ENCODE results near the gene NOP9.

The NOP9 gene

DNA sequence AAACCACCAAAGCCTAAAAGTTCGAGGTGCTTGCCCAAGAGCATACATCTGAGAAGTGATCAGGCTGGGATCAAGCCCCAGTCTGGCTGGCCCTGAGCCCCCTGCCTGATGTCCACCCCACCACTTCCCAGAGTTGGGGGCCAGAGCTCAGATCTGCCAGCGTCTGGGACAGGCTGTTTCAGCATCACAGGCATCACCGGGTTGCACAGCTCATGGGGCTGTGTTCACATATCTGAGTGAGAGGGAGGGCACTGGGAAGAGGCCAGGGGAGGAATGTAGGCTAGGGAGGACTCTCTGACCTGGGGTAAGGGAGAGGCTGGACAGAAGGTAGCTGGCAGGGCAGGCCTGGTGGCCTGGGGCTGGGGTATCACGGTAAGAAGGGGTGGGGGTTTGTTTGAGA is 42.7 kb upstream of the NOP9 start:
- Histone ChIP-seq H3K36me3 (ENCODE audit: control insufficient read depth, insufficient read depth, low read length) (no peaks in the 10 kb centered on the region), H3K9ac (no peak overlapping the region), H3K4me2 (ENCODE audit: low read length) (no peak overlapping the region), H2AFZ (no peak overlapping the region), H3K4me1 (no peaks in the 10 kb centered on the region), H3K27ac (no peak overlapping the region), H3K27me3 (ENCODE audit: control insufficient read depth, insufficient read depth, low read length) (no peaks in the 10 kb centered on the region), H3K79me2 (no peaks in the 10 kb centered on the region), H3K9me3 (ENCODE audit: control insufficient read depth, low read length) (no peaks in the 10 kb centered on the region), H3K4me3 (ENCODE audit: low read depth, low read length) (no peak overlapping the region)
- TF ChIP-seq CTCF (IDR thresholded peaks at IDR 0.05) = no peak

GRCh38 chr14:24258119-24258518 is 41.5 kb upstream of the NOP9 start:
- Histone ChIP-seq H3K27ac (no peak overlapping the region), H3K36me3 (ENCODE audit: control insufficient read depth, insufficient read depth, low read length) (no peaks in the 10 kb centered on the region), H3K4me3 (ENCODE audit: low read depth, low read length) (no peak overlapping the region), H3K79me2 (no peaks in the 10 kb centered on the region), H3K9ac (no peak overlapping the region), H2AFZ (no peak overlapping the region), H3K9me3 (ENCODE audit: control insufficient read depth, low read length) (no peaks in the 10 kb centered on the region), H3K27me3 (ENCODE audit: control insufficient read depth, insufficient read depth, low read length) (no peaks in the 10 kb centered on the region), H3K4me1 (no peaks in the 10 kb centered on the region), H3K4me2 (ENCODE audit: low read length) (no peak overlapping the region)
- no peak for TF ChIP-seq CTCF (IDR thresholded peaks at IDR 0.05)

DNA sequence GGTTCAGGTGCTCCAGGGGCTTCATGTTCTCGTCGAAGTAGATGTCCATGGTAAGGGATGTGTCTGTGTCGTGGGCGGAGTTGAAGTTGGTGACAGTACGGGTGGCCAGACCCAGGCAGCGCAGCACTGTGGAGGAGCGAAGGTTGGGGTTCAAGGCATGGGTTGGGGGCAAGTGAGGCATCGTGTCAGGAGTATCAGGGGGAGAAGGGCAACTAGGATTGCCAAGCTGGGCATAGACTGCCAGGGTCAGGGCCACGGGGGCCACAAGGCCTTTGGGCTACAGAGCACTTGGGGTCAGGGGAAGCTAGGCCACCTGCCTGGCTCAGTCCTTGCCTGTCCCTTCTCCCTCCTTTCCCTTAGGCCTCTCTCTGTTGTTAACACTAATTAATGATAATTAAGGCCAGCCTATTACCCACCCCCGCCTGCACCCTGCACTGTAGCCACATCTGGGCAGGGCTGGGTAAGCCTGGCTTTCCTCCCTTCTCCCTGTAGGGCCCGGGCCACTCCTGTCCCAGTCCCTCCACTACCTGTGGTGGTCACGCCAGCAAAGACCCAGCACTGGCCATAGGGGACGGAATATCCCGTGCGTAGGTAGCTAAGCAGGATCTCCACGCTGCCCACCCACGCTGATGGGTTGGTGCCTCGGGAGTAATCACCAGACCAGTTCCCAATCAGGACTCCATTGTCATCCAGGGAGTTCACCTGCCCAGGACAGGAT is 40.9 kb upstream of the NOP9 start:
- H2AFZ ChIP-seq = no peak overlapping the region
- H3K9me3 ChIP-seq (ENCODE audit: control insufficient read depth, low read length) = no peaks in the 10 kb centered on the region
- no peaks in the 10 kb centered on the region for H3K4me1 ChIP-seq
- no peak for TF ChIP-seq CTCF (IDR thresholded peaks at IDR 0.05)
- no peaks in the 10 kb centered on the region for H3K79me2 ChIP-seq
- H3K27ac ChIP-seq = no peak overlapping the region
- H3K36me3 ChIP-seq (ENCODE audit: control insufficient read depth, insufficient read depth, low read length) = no peaks in the 10 kb centered on the region
- H3K4me3 ChIP-seq (ENCODE audit: low read depth, low read length) = no peak overlapping the region
- H3K27me3 ChIP-seq (ENCODE audit: control insufficient read depth, insufficient read depth, low read length) = no peaks in the 10 kb centered on the region
- no peak overlapping the region for H3K9ac ChIP-seq
- H3K4me2 ChIP-seq (ENCODE audit: low read length) = no peak overlapping the region

DNA sequence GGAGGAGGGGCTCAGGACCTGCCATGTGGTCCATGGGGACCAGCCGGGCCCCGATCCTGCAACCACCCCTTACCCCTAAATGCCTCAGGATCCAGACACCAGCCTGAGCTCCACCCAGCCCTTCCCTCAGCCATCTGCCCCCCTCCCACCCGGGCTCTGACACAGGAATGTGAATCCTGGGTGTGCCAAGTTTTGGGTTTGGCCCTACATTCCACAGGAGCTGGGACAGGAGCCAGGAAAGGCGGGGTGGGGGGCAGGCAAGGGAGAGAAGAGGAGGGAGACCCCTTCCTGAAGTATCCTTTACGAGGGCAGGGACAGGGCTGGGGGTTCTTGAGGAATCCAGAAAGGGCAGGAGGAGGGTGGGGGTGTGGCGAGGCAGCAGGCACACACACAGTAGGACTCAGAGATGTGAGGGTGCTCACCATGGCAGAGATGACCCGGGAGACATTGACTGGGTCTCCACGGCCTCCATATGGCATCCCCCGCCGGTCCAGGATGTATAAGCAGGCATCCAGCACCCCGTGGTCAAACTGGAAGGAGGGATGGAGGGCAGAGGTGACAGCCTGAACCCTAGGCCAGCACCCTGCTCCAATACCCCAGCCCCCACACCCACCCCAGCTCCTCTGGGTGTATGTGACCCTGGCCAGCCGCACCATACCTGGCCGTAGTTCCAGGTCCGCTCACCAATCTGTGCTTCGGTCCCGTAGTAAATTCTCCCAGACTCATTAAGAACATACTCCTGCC is 40.2 kb upstream of the NOP9 start:
- Histone ChIP-seq H3K9ac (no peak overlapping the region), H3K9me3 (ENCODE audit: control insufficient read depth, low read length) (no peaks in the 10 kb centered on the region), H3K4me1 (no peaks in the 10 kb centered on the region), H3K36me3 (ENCODE audit: control insufficient read depth, insufficient read depth, low read length) (no peaks in the 10 kb centered on the region), H3K79me2 (no peaks in the 10 kb centered on the region), H3K27ac (no peak overlapping the region), H3K27me3 (ENCODE audit: control insufficient read depth, insufficient read depth, low read length) (no peaks in the 10 kb centered on the region), H2AFZ (no peak overlapping the region), H3K4me2 (ENCODE audit: low read length) (no peak overlapping the region), H3K4me3 (ENCODE audit: low read depth, low read length) (no peak overlapping the region)
- TF ChIP-seq CTCF (IDR thresholded peaks at IDR 0.05) = no peak
